NB4 (cell line): ENCODE measurements around the gene TMEM107.

Source experiments
- MYC ChIP-seq: IDR thresholded peaks from 2 replicates; pipeline ENCODE4 v1.6.1; 2011; ENCODE audit warnings: low read depth, low read length
- POLR2A ChIP-seq: IDR thresholded peaks from 2 replicates; pipeline ENCODE4 v1.6.1; 2011; ENCODE audit warnings: mild to moderate bottlenecking; ENCODE audit not compliant: insufficient read length; ENCODE audit errors: extremely low read depth
- TF ChIP-seq, protein P1 (sequence below): IDR thresholded peaks from one replicate; pipeline ENCODE4 v1.5.1; 2012; ENCODE audit warnings: low read depth, low read length

GRCh38 chr17:8175795-8176196 lies 384 bp downstream of the TMEM107 start:
- TF ChIP-seq, protein P1, sequence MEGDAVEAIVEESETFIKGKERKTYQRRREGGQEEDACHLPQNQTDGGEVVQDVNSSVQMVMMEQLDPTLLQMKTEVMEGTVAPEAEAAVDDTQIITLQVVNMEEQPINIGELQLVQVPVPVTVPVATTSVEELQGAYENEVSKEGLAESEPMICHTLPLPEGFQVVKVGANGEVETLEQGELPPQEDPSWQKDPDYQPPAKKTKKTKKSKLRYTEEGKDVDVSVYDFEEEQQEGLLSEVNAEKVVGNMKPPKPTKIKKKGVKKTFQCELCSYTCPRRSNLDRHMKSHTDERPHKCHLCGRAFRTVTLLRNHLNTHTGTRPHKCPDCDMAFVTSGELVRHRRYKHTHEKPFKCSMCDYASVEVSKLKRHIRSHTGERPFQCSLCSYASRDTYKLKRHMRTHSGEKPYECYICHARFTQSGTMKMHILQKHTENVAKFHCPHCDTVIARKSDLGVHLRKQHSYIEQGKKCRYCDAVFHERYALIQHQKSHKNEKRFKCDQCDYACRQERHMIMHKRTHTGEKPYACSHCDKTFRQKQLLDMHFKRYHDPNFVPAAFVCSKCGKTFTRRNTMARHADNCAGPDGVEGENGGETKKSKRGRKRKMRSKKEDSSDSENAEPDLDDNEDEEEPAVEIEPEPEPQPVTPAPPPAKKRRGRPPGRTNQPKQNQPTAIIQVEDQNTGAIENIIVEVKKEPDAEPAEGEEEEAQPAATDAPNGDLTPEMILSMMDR: no peak
- TF ChIP-seq POLR2A: no peak
- TF ChIP-seq MYC: no peak
